ENCODE measurements around the gene ZNF524. TPM values are rescaled to one million over a fixed set of nuclear protein-coding genes. Genes with fewer than 3 reads are reported as not detected.

Gene ZNF524
- total and polyA plus RNA-seq, 5 donors from 2014 or later, result 13.7 to 53.7 (median 42.7) TPM

DNA sequence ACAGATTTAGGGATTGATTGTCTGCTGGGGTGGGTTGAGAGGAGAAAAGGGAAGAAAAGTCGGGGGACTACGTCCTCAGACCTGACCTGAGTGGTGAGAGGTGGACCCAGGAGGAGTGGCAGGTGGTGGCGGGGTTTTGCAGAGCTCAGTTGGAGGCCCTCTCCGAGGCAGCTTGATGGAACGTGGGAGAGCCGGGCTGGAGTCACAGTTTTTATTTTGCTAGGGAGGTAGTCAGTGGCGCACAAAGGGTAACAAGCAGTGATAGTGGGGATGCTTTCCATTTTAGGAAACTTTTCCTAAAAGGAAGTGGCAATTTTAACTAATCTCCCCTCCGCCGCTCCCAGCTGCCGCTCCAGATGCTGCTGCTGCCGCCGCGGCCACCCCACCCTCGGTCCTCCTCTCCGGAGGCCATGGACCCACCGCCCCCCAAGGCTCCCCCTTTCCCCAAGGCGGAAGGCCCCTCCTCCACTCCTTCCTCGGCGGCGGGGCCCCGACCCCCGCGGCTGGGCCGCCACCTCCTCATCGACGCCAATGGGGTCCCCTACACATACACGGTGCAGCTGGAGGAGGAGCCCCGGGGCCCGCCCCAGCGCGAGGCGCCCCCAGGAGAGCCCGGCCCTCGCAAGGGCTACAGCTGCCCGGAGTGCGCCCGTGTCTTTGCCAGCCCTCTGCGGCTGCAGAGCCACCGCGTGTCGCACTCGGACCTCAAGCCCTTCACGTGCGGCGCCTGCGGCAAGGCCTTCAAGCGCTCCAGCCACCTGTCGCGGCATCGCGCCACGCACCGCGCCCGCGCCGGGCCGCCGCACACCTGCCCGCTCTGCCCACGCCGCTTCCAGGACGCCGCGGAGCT lies 42.3 kb downstream of the ZNF524 start:
- peak overlapping the region; percentile 93 to 98 (median 96) for H3K4me3 Mint-ChIP-seq
- ATAC-seq (ENCODE audit: low read depth in 2 of 2) (peak in 1 of 2 donors; percentile 6), DNase-seq (peak in 1 of 3 donors; percentile 42)
- peak overlapping the region; percentile 67 for H3K4me3 ChIP-seq (ENCODE audit: low read depth, low read length)
- peak overlapping the region; percentile 93 to 99 (median 98) for H3K27ac Mint-ChIP-seq
- H3K4me1 Mint-ChIP-seq, result peaks cover 0 to 67% (median 42%) of the 10 kb centered on the region in 4 donors
- H3K36me3 Mint-ChIP-seq, result peaks cover 9% of the 10 kb centered on the region
- peaks cover 0 to 2% (median 0%) of the 10 kb centered on the region in 7 donors for H3K9me3 Mint-ChIP-seq
- H3K27me3 Mint-ChIP-seq, result peaks cover 11% of the 10 kb centered on the region
- no peaks in the 10 kb centered on the region for H3K9me3 ChIP-seq (ENCODE audit: control insufficient read depth in 2 of 2, low read length in 2 of 2)
- H3K27ac ChIP-seq (ENCODE audit: insufficient read depth, low read length, poor library complexity, severe bottlenecking), result peak overlapping the region; percentile 80
- peaks cover 8% of the 10 kb centered on the region for H3K36me3 ChIP-seq (ENCODE audit: control insufficient read depth, insufficient read depth, low read length)
- H3K27me3 ChIP-seq (ENCODE audit: control insufficient read depth, insufficient read depth, low read length), result no peaks in the 10 kb centered on the region
- peaks cover 65% of the 10 kb centered on the region for H3K4me1 ChIP-seq (ENCODE audit: control insufficient read depth, insufficient read depth, low read length, poor library complexity, severe bottlenecking)

DNA sequence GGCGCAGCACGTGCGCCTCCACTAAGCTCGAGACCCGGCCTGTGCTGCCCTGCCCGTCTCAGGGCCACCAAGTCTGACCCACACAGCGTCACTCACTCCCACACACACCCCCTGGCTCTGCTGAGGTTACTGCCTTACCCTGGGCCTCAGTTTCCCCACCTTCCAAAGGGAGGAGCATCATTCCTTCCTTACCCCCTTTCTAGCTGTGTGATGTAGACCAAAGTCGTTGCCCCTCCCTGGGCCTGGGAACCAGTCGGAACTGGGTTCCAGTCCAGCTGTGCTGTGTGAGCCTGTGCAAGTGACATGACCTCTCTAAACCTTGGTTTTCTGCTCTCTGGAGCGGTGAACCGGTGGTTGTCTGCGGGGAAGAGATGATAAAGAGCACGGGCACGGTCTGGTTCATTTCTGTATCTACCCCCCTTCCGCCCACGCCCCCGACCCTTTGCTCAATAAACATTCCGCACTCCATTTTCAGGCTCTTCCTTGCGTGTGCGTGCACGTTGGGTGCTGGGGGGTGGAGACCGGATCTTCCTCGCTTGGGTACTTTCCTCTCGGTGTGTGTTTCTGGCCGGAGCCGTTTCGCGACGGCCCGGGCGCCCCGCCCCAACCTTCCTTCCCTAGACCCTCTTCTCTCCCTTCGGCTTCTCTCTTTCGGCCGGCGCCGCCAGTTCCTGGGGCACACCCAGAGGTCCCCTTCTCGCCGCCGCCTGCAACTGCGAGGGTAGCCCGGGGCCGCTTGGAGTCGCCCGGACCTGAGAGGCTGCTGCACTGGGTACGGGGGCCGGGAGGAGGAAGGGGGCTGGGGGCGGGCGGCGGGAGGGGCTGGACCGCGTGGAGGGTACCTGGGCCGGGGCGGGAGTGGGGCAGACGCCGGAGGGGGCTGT lies 43.2 kb downstream of the ZNF524 start, which contains the start of gene ZNF581:
Gene ZNF581, plus strand, starts transcription at position 647 of the 884 bp plus-strand sequence. CDS start 923 bp downstream, outside the sequence.
- DNase-seq, result peak; percentile 66 to 88 (median 79)
- peak; percentile 57 to 62 for ATAC-seq (ENCODE audit: low read depth in 2 of 2)
- Mint-ChIP-seq H3K4me3 (peak within 1 kb of the TSS; percentile 93 to 98 (median 96)), H3K9me3 (peaks cover 0 to 2% (median 0%) of the 10 kb centered on the region in 7 donors), H3K27ac (peak within 1 kb of the TSS; percentile 93 to 99 (median 98)), H3K36me3 (peaks cover 4% of the 10 kb centered on the region), H3K27me3 (peaks cover 6% of the 10 kb centered on the region), H3K4me1 (peaks cover 0 to 62% (median 35%) of the 10 kb centered on the region in 4 donors)
- H3K9me3 ChIP-seq (ENCODE audit: control insufficient read depth in 2 of 2, low read length in 2 of 2), result no peaks in the 10 kb centered on the region
- peaks cover 8% of the 10 kb centered on the region for H3K36me3 ChIP-seq (ENCODE audit: control insufficient read depth, insufficient read depth, low read length)
- peak within 1 kb of the TSS; percentile 79 for H3K4me3 ChIP-seq (ENCODE audit: low read depth, low read length)
- peak within 1 kb of the TSS; percentile 80 for H3K27ac ChIP-seq (ENCODE audit: insufficient read depth, low read length, poor library complexity, severe bottlenecking)
- peaks cover 70% of the 10 kb centered on the region for H3K4me1 ChIP-seq (ENCODE audit: control insufficient read depth, insufficient read depth, low read length, poor library complexity, severe bottlenecking)
- no peaks in the 10 kb centered on the region for H3K27me3 ChIP-seq (ENCODE audit: control insufficient read depth, insufficient read depth, low read length)

DNA sequence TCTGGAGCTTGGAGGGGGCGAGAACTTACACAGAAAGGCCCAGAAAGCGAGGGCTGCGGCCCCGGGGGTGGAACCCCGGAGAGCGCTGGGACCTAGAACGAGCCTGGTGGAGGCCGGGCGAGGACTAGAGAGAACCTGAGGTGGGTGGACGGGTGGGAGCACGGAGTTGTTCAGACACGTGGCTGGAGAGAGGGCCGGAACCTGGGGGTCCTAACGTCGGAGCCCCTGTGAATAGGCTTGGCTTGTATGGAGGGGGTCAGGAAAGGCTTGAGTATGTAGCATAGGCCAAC lies 43.7 kb downstream of the ZNF524 start:
- Mint-ChIP-seq H3K4me3 (peak overlapping the region; percentile 93 to 97 (median 96)), H3K4me1 (peaks cover 0 to 63% (median 34%) of the 10 kb centered on the region in 4 donors), H3K27me3 (peaks cover 6% of the 10 kb centered on the region), H3K27ac (peak overlapping the region in 2 of 3 donors; percentile 90 to 93), H3K36me3 (peaks cover 4% of the 10 kb centered on the region), H3K9me3 (peaks cover 0 to 2% (median 0%) of the 10 kb centered on the region in 7 donors)
- Histone ChIP-seq H3K9me3 (ENCODE audit: control insufficient read depth in 2 of 2, low read length in 2 of 2) (no peaks in the 10 kb centered on the region), H3K4me1 (ENCODE audit: control insufficient read depth, insufficient read depth, low read length, poor library complexity, severe bottlenecking) (peaks cover 73% of the 10 kb centered on the region), H3K36me3 (ENCODE audit: control insufficient read depth, insufficient read depth, low read length) (peaks cover 8% of the 10 kb centered on the region), H3K27ac (ENCODE audit: insufficient read depth, low read length, poor library complexity, severe bottlenecking) (peak overlapping the region; percentile 80), H3K4me3 (ENCODE audit: low read depth, low read length) (peak overlapping the region; percentile 48), H3K27me3 (ENCODE audit: control insufficient read depth, insufficient read depth, low read length) (no peaks in the 10 kb centered on the region)
- DNase-seq (no peak), ATAC-seq (ENCODE audit: low read depth in 2 of 2) (no peak)

DNA sequence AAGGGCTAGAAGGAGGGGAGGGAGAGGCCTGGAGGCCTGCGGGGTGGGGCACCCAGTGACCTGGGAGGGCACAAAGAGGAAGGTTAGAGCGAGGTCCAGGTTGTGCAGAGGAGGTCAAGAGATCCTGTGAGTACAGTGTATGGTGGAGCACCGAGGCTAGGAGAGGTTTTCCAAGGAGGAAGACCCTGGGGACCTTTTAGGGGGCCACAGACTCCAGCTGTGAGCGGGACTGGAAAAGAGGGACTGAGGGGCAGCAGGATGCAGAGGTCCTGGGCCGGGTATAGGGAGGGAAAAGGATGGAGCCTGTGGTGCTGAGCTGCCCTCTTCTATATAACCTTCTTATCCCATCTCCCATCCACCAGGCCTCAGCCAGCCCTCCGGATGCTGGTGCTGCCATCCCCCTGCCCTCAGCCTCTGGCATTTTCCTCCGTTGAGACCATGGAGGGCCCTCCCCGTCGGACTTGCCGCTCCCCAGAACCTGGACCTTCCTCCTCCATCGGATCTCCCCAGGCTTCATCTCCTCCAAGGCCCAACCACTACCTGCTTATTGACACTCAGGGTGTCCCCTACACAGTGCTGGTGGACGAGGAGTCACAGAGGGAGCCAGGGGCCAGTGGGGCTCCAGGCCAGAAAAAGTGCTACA lies 44.2 kb downstream of the ZNF524 start:
- H3K4me3 ChIP-seq (ENCODE audit: low read depth, low read length), result peak overlapping the region; percentile 48
- peaks cover 73% of the 10 kb centered on the region for H3K4me1 ChIP-seq (ENCODE audit: control insufficient read depth, insufficient read depth, low read length, poor library complexity, severe bottlenecking)
- Mint-ChIP-seq H3K36me3 (no peaks in the 10 kb centered on the region), H3K27ac (peak overlapping the region in 2 of 3 donors; percentile 90 to 93), H3K27me3 (peaks cover 6% of the 10 kb centered on the region), H3K4me1 (peaks cover 0 to 59% (median 30%) of the 10 kb centered on the region in 4 donors), H3K9me3 (no peaks in the 10 kb centered on the region), H3K4me3 (peak overlapping the region; percentile 93 to 97 (median 96))
- H3K27ac ChIP-seq (ENCODE audit: insufficient read depth, low read length, poor library complexity, severe bottlenecking), result peak overlapping the region; percentile 80
- H3K9me3 ChIP-seq (ENCODE audit: control insufficient read depth in 2 of 2, low read length in 2 of 2), result no peaks in the 10 kb centered on the region
- ATAC-seq (ENCODE audit: low read depth in 2 of 2) (no peak), DNase-seq (no peak)
- H3K27me3 ChIP-seq (ENCODE audit: control insufficient read depth, insufficient read depth, low read length), result no peaks in the 10 kb centered on the region
- peaks cover 8% of the 10 kb centered on the region for H3K36me3 ChIP-seq (ENCODE audit: control insufficient read depth, insufficient read depth, low read length)

DNA sequence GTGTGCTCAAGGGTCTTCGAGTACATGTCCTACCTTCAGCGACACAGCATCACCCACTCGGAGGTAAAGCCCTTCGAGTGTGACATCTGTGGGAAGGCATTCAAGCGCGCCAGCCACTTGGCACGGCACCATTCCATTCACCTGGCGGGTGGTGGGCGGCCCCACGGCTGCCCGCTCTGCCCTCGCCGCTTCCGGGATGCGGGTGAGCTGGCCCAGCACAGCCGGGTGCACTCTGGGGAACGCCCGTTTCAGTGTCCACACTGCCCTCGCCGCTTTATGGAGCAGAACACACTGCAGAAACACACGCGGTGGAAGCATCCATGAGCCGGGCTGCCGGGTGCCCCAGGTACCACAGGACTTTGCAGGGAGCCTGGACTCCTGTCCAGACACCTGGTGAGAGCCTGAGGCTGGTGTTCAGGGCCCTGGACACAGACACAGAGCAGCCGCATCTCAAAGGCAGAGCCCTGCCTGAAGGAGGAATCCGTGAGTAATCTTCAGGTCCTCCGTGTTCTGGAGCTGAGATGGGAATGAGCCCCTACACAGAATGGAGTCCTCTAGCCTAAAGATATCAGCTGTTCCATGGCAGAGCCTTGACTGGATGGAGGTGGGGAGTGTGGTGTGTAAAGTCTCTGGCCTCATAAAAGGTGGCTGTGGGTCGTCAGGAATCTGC lies 44.9 kb downstream of the ZNF524 start:
- no peak for DNase-seq

GRCh38 chr19:55645512-55645881 lies 45.4 kb downstream of the ZNF524 start:
- Mint-ChIP-seq H3K4me3 (peak overlapping the region; percentile 65 to 93 (median 84)), H3K9me3 (no peaks in the 10 kb centered on the region), H3K27me3 (peaks cover 6% of the 10 kb centered on the region), H3K27ac (peak overlapping the region in 1 of 3 donors; percentile 20), H3K36me3 (no peaks in the 10 kb centered on the region), H3K4me1 (peaks cover 0 to 60% (median 28%) of the 10 kb centered on the region in 4 donors)
- H3K36me3 ChIP-seq (ENCODE audit: control insufficient read depth, insufficient read depth, low read length), result peaks cover 8% of the 10 kb centered on the region
- H3K4me1 ChIP-seq (ENCODE audit: control insufficient read depth, insufficient read depth, low read length, poor library complexity, severe bottlenecking), result peaks cover 62% of the 10 kb centered on the region
- H3K27ac ChIP-seq (ENCODE audit: insufficient read depth, low read length, poor library complexity, severe bottlenecking), result no peak overlapping the region
- ATAC-seq (ENCODE audit: low read depth in 2 of 2), result no peak
- no peaks in the 10 kb centered on the region for H3K27me3 ChIP-seq (ENCODE audit: control insufficient read depth, insufficient read depth, low read length)
- DNase-seq, result no peak
- no peak overlapping the region for H3K4me3 ChIP-seq (ENCODE audit: low read depth, low read length)
- H3K9me3 ChIP-seq (ENCODE audit: control insufficient read depth in 2 of 2, low read length in 2 of 2), result no peaks in the 10 kb centered on the region

More for the DNA sequence above, 44.9 kb downstream of the ZNF524 start:
- no peak for ATAC-seq (ENCODE audit: low read depth in 2 of 2)
- peaks cover 0 to 59% (median 30%) of the 10 kb centered on the region in 4 donors for H3K4me1 Mint-ChIP-seq
- Histone ChIP-seq H3K36me3 (ENCODE audit: control insufficient read depth, insufficient read depth, low read length) (peaks cover 8% of the 10 kb centered on the region), H3K4me1 (ENCODE audit: control insufficient read depth, insufficient read depth, low read length, poor library complexity, severe bottlenecking) (peaks cover 67% of the 10 kb centered on the region), H3K27me3 (ENCODE audit: control insufficient read depth, insufficient read depth, low read length) (no peaks in the 10 kb centered on the region), H3K9me3 (ENCODE audit: control insufficient read depth in 2 of 2, low read length in 2 of 2) (no peaks in the 10 kb centered on the region), H3K27ac (ENCODE audit: insufficient read depth, low read length, poor library complexity, severe bottlenecking) (no peak overlapping the region), H3K4me3 (ENCODE audit: low read depth, low read length) (no peak overlapping the region)
- H3K27me3 Mint-ChIP-seq, result peaks cover 6% of the 10 kb centered on the region
- no peaks in the 10 kb centered on the region for H3K36me3 Mint-ChIP-seq
- no peaks in the 10 kb centered on the region for H3K9me3 Mint-ChIP-seq
- H3K4me3 Mint-ChIP-seq, result peak overlapping the region; percentile 93 to 97 (median 96)
- H3K27ac Mint-ChIP-seq, result peak overlapping the region in 2 of 3 donors; percentile 67 to 93

Measured in CD4-positive, CD25-positive, alpha-beta regulatory T cell (primary cell).